ENCODE results near the gene VWF. TPM values are rescaled to one million over a fixed set of nuclear protein-coding genes. Genes with fewer than 3 reads are reported as not detected.

The VWF gene
- total and polyA plus RNA-seq, 2 of the 13 experiments (the other 11 are each of a cell fraction or from before 2014, with no cell fraction given) = 0.20 to 0.25 TPM

DNA sequence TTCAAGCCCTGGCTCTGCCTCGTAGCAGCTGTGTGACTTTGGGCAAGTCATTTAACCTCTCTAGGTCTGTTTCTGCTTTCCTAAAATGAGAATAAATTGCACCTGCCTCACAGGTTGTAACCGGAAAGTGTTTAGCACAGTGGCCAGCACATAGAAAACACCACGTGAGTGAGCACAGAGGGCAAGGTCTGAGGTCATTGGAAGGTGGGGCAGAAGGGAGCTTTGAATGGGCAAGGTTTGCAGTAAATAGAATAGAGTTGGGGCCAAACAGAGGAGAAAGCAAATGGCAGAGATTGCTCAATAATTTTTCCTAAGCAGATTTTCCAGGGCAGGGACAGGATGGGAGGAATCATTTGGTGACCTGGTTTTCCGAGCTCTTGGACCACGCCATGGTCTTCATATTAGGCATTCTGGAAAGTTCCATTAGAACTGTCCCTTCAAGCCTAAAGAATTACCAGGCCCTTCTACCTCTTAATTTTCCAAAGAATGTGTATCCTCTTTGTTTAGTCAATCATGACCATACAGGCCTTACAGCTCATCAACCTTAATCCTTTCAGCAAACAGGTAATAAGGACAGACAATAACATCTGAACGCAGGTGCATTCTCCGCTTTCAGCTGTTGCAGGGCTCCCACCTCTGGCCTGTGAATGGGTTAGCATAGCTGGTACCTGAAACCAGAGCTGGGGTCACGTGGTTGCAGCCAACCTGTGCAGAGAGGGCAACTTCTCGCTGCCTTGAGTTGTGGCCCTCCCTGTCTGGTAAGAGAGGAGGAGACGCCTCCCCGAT, 53.8 kb downstream of the VWF start (continued):
- TF ChIP-seq ZNF703 (CRISPR knock-in tag; IDR thresholded peaks at IDR 0.05; ENCODE audit: borderline replicate concordance) (no peak), ZNF136 (CRISPR knock-in tag; IDR thresholded peaks at IDR 0.05; ENCODE audit: low read depth) (no peak), NR2F1 (CRISPR knock-in tag; IDR thresholded peaks at IDR 0.05) (peak in 1 of 2 experiments; percentile 76; a peak in 2 of 4 replicates), HOXD1 (CRISPR knock-in tag; IDR thresholded peaks at IDR 0.05) (no peak), LCORL (IDR thresholded peaks at IDR 0.05) (no peak), LCORL (CRISPR knock-in tag; IDR thresholded peaks at IDR 0.05) (peak; percentile 63), ZNF7 (CRISPR knock-in tag; IDR thresholded peaks at IDR 0.05) (no peak), HNF4G (IDR thresholded peaks at IDR 0.05; ENCODE audit: borderline replicate concordance, low read depth, low read length) (no peak), HNF4G (CRISPR knock-in tag; IDR thresholded peaks at IDR 0.05; ENCODE audit: borderline replicate concordance, low read depth) (no peak; the same call in 1 of the 2 replicates), NFKB2 (CRISPR knock-in tag; IDR thresholded peaks at IDR 0.05; ENCODE audit: borderline replicate concordance) (no peak)
- TF ChIP-seq, protein P1, sequence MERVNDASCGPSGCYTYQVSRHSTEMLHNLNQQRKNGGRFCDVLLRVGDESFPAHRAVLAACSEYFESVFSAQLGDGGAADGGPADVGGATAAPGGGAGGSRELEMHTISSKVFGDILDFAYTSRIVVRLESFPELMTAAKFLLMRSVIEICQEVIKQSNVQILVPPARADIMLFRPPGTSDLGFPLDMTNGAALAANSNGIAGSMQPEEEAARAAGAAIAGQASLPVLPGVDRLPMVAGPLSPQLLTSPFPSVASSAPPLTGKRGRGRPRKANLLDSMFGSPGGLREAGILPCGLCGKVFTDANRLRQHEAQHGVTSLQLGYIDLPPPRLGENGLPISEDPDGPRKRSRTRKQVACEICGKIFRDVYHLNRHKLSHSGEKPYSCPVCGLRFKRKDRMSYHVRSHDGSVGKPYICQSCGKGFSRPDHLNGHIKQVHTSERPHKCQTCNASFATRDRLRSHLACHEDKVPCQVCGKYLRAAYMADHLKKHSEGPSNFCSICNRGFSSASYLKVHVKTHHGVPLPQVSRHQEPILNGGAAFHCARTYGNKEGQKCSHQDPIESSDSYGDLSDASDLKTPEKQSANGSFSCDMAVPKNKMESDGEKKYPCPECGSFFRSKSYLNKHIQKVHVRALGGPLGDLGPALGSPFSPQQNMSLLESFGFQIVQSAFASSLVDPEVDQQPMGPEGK (CRISPR knock-in tag; IDR thresholded peaks at IDR 0.05) = 0 out of 2 replicates have a peak, but pooled peaks have one; percentile 18
- TF ChIP-seq, protein P2, sequence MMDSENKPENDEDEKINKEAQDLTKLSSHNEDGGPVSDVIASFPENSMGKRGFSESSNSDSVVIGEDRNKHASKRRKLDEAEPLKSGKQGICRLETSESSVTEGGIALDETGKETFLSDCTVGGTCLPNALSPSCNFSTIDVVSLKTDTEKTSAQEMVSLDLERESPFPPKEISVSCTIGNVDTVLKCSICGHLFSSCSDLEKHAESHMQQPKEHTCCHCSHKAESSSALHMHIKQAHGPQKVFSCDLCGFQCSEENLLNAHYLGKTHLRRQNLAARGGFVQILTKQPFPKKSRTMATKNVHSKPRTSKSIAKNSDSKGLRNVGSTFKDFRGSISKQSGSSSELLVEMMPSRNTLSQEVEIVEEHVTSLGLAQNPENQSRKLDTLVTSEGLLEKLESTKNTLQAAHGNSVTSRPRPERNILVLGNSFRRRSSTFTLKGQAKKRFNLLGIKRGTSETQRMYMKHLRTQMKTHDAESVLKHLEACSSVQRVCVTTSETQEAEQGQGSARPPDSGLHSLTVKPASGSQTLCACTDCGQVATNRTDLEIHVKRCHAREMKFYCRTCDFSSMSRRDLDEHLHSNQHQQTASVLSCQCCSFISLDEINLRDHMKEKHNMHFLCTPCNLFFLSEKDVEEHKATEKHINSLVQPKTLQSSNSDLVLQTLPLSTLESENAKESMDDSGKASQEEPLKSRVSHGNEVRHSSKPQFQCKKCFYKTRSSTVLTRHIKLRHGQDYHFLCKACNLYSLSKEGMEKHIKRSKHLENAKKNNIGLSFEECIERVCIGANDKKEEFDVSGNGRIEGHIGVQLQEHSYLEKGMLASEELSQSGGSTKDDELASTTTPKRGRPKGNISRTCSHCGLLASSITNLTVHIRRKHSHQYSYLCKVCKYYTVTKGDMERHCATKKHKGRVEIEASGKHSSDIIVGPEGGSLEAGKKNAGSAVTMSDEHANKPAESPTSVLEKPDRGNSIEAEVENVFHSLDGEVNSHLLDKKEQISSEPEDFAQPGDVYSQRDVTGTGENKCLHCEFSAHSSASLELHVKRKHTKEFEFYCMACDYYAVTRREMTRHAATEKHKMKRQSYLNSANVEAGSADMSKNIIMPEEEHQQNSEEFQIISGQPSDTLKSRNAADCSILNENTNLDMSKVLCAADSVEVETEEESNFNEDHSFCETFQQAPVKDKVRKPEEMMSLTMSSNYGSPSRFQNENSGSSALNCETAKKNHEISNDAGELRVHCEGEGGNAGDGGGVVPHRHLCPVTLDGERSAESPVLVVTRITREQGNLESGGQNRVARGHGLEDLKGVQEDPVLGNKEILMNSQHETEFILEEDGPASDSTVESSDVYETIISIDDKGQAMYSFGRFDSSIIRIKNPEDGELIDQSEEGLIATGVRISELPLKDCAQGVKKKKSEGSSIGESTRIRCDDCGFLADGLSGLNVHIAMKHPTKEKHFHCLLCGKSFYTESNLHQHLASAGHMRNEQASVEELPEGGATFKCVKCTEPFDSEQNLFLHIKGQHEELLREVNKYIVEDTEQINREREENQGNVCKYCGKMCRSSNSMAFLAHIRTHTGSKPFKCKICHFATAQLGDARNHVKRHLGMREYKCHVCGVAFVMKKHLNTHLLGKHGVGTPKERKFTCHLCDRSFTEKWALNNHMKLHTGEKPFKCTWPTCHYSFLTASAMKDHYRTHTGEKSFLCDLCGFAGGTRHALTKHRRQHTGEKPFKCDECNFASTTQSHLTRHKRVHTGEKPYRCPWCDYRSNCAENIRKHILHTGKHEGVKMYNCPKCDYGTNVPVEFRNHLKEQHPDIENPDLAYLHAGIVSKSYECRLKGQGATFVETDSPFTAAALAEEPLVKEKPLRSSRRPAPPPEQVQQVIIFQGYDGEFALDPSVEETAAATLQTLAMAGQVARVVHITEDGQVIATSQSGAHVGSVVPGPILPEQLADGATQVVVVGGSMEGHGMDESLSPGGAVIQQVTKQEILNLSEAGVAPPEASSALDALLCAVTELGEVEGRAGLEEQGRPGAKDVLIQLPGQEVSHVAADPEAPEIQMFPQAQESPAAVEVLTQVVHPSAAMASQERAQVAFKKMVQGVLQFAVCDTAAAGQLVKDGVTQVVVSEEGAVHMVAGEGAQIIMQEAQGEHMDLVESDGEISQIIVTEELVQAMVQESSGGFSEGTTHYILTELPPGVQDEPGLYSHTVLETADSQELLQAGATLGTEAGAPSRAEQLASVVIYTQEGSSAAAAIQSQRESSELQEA (CRISPR knock-in tag; IDR thresholded peaks at IDR 0.05; ENCODE audit: not compliant biosample characterization) = no peak
- TF ChIP-seq, protein P3, sequence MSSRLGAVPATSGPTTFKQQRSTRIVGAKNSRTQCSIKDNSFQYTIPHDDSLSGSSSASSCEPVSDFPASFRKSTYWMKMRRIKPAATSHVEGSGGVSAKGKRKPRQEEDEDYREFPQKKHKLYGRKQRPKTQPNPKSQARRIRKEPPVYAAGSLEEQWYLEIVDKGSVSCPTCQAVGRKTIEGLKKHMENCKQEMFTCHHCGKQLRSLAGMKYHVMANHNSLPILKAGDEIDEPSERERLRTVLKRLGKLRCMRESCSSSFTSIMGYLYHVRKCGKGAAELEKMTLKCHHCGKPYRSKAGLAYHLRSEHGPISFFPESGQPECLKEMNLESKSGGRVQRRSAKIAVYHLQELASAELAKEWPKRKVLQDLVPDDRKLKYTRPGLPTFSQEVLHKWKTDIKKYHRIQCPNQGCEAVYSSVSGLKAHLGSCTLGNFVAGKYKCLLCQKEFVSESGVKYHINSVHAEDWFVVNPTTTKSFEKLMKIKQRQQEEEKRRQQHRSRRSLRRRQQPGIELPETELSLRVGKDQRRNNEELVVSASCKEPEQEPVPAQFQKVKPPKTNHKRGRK (CRISPR knock-in tag; IDR thresholded peaks at IDR 0.05) = no peak
- TF ChIP-seq, protein P4, sequence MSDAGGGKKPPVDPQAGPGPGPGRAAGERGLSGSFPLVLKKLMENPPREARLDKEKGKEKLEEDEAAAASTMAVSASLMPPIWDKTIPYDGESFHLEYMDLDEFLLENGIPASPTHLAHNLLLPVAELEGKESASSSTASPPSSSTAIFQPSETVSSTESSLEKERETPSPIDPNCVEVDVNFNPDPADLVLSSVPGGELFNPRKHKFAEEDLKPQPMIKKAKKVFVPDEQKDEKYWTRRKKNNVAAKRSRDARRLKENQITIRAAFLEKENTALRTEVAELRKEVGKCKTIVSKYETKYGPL (CRISPR knock-in tag; IDR thresholded peaks at IDR 0.05) = no peak
- TF ChIP-seq, protein P5, sequence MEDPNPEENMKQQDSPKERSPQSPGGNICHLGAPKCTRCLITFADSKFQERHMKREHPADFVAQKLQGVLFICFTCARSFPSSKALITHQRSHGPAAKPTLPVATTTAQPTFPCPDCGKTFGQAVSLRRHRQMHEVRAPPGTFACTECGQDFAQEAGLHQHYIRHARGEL (CRISPR knock-in tag; IDR thresholded peaks at IDR 0.05) = no peak

Data from HepG2 (cell line).